ENCODE data around the gene MSRB3.

Gene MSRB3

DNA sequence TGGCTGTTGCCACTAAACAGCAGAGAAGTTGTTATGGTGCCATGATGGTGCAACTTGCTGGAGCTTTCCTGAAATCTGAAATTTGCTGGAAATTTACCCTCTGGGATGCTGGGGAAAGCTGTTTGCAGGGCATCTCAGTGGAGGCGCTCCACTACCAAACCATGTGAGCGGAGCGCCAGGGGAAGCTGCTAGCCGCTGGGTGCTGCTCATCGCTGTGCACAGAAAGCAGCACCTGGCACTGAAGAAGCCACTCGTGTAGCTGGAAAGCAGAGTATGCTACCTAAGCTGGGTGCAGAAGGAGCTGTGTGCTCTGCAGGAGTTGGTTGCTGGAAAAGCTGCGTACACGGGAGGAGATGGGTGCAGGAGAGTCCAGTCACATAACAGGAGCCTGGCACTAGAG, 53.0 kb downstream of the MSRB3 start:
- no peak overlapping the region for H3K4me3 ChIP-seq (ENCODE audit: low read length)

DNA sequence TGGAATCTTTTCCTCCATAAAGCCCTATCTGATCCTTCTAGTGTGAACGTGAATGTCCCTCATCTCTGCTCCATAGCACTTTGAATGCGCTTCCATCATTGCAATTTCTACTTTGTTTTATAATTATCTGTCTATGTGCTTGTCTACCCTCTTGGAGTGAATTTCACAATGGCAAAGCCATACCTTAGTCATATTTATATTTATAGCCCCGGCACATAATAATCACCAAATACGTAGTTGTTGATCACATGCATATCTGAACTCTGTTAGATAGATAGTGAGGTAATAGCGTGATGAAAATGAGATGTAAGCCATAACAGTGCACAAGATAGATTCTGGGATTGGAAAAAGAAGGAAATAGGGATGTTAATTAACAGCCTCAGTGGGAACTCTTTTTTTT, 55.2 kb downstream of the MSRB3 start:
- no peak for DNase-seq (ENCODE audit: low read depth)
- H3K4me3 ChIP-seq (ENCODE audit: low read length): no peak overlapping the region
- TF ChIP-seq, protein P1, sequence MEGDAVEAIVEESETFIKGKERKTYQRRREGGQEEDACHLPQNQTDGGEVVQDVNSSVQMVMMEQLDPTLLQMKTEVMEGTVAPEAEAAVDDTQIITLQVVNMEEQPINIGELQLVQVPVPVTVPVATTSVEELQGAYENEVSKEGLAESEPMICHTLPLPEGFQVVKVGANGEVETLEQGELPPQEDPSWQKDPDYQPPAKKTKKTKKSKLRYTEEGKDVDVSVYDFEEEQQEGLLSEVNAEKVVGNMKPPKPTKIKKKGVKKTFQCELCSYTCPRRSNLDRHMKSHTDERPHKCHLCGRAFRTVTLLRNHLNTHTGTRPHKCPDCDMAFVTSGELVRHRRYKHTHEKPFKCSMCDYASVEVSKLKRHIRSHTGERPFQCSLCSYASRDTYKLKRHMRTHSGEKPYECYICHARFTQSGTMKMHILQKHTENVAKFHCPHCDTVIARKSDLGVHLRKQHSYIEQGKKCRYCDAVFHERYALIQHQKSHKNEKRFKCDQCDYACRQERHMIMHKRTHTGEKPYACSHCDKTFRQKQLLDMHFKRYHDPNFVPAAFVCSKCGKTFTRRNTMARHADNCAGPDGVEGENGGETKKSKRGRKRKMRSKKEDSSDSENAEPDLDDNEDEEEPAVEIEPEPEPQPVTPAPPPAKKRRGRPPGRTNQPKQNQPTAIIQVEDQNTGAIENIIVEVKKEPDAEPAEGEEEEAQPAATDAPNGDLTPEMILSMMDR (conservative IDR thresholded peaks at IDR 0.05; ENCODE audit: low read depth, low read length): no peak

More for the DNA sequence above, 53.0 kb downstream of the MSRB3 start:
- DNase-seq (ENCODE audit: low read depth): no peak
- TF ChIP-seq, protein P1 (conservative IDR thresholded peaks at IDR 0.05; ENCODE audit: low read depth, low read length): no peak

DNA sequence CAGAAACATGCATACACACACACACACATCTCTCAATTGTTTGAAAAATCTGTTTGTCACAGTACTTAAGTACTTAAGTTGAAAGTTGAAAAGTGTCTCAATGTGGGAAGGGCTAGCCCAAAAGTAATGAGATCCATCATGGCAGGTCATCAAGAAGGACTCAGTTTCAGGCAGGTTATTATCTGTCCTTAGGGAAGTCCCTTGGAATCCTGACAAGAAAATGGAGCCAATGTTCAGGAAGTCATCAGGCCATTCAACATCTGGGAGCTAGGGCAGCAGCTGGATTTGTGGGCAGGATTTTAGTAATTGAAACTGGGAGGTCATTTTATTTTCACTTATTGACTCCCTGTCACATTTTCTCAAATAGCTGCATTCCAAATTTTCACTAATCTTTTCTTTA, 56.0 kb downstream of the MSRB3 start:
- no peak for DNase-seq (ENCODE audit: low read depth)
- H3K4me3 ChIP-seq (ENCODE audit: low read length): no peak overlapping the region
- TF ChIP-seq, protein P1 (conservative IDR thresholded peaks at IDR 0.05; ENCODE audit: low read depth, low read length): no peak

DNA sequence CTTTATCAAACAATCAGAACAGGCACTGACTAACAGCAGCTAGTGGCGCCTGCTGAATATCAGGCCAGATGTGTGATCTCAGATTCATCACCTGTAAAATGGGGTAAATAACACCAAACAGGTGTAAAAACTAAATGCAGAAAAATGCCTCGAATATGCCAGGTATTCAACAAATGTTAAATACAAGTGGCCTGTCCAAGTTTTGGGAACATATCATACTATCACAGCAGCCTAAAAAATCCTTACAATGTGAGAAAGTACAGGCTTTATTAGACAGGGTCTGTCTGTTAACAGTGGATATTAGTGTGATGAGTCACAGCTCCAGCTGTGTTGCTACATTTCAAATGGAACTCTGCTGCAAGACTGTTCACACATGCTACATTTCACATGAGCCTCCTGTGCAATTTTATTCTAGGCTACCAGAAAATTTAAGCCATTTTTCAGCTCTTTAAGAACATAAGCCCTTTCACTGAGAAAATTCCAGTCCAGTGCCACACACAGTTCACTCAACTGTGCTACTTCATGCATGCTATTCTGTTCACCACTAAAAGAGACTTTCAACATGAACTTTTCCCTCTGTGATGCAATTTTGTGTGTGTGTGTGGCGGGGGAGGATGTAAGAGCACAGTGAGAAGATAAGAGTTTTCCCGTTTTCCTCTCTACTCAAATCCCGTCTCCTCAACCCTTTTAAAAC, 56.7 kb downstream of the MSRB3 start:
- H3K4me3 ChIP-seq (ENCODE audit: low read length): no peak overlapping the region
- DNase-seq (ENCODE audit: low read depth): peak; percentile 91
- TF ChIP-seq, protein P1 (conservative IDR thresholded peaks at IDR 0.05; ENCODE audit: low read depth, low read length): no peak

DNA sequence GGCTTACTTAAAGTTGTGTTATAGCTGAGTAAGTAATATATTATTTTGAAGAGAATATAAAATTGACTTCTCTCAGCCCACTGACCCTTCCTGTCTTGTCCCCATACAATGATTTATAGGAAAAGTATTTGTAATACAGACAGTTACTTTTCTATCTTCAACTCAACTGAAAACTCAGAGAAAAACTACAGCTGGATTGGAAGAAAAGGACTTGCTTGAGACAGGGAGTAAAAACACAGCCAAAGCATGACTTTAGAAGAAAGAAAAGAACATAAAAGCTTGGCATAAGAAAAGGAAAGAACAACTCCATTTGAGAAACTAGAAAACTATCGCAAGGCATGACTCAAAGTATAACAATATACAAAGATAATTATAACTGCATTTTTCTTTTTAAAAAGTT, 57.5 kb downstream of the MSRB3 start:
- no peak for DNase-seq (ENCODE audit: low read depth)
- TF ChIP-seq, protein P1 (conservative IDR thresholded peaks at IDR 0.05; ENCODE audit: low read depth, low read length): no peak
- no peak overlapping the region for H3K4me3 ChIP-seq (ENCODE audit: low read length)

DNA sequence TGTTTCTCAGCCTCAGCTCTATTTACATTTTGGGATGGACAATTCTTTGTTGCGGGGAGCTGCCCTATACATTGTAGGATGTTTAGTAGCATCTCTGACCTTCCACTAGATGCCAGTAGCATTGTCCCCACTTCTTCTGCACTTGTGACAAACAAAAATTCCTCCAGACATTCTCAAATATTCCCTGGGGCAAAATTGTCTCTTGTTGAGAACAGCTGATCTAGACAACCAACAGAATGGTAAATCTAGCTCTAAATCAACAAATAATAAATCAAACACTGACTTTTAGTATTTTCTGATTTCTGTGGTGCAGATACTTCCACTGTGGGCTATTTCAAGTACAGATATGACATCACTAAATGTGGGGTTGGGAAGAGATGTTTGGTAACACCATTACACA, 60.7 kb downstream of the MSRB3 start:
- TF ChIP-seq, protein P1 (conservative IDR thresholded peaks at IDR 0.05; ENCODE audit: low read depth, low read length): no peak

DNA sequence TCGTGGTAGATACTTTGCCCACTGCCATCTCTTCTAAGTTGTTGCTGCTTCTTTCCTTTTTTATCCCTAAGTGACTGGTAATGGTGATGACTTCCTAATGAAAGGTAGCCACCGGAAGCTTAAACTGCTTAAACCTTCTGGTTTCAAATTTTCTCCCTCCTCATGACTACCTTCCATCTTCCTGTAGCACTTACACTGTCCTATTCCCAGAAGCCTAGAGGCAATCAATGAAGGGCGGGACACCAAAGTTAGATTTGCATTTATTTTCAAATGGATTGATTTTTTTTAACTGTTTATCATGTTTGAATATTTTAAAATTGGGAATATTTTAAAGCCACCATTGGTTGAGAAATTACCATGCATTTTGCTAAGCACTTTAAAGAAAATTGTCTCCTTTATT, 64.7 kb downstream of the MSRB3 start:
- no peak for DNase-seq (ENCODE audit: low read depth)
- H3K4me3 ChIP-seq (ENCODE audit: low read length): no peak overlapping the region
- TF ChIP-seq, protein P1 (conservative IDR thresholded peaks at IDR 0.05; ENCODE audit: low read depth, low read length): no peak

More for the DNA sequence above, 60.7 kb downstream of the MSRB3 start:
- no peak overlapping the region for H3K4me3 ChIP-seq (ENCODE audit: low read length)
- DNase-seq (ENCODE audit: low read depth): no peak

Data from retinal pigment epithelial cell (primary cell).